Endodermal cell (in vitro differentiated cells): ENCODE data around the gene OGFOD3. TPM values are rescaled to one million over a fixed set of nuclear protein-coding genes. Genes with fewer than 3 reads are reported as not detected.

ENCODE experiments used
- DNase-seq: peaks from one replicate; pipeline ENCODE4 v3.0.0-alpha.2; 2017
- H3K27ac ChIP-seq: 2 replicates; pipeline ENCODE4 v1.5.1; 2013; ENCODE audit warnings: mild to moderate bottlenecking, low read depth, low read length, moderate library complexity
- H3K27me3 ChIP-seq: 2 replicates; pipeline ENCODE4 v1.6.1; 2013; ENCODE audit warnings: mild to moderate bottlenecking, low read length, moderate library complexity; ENCODE audit not compliant: insufficient read depth, control insufficient read depth, poor library complexity, severe bottlenecking
- H3K36me3 ChIP-seq: 2 replicates; pipeline ENCODE4 v1.7.0; 2013; ENCODE audit warnings: mild to moderate bottlenecking, low read length, moderate library complexity; ENCODE audit not compliant: control insufficient read depth, insufficient read depth
- H3K4me1 ChIP-seq: one replicate; pipeline ENCODE4 v1.7.0; 2013; ENCODE audit warnings: low read length; ENCODE audit not compliant: control insufficient read depth, insufficient read depth
- H3K4me3 ChIP-seq: 2 replicates; pipeline ENCODE4 v1.5.1; 2013; ENCODE audit warnings: mild to moderate bottlenecking, low read length, moderate library complexity
- H3K9ac ChIP-seq: 2 replicates; pipeline ENCODE4 v1.6.1; 2013; ENCODE audit warnings: mild to moderate bottlenecking, low read length, moderate library complexity; ENCODE audit not compliant: poor library complexity, severe bottlenecking; ENCODE audit errors: extremely low read depth
- H3K9me3 ChIP-seq: 2 replicates; pipeline ENCODE4 v1.6.1; 2013; ENCODE audit warnings: mild to moderate bottlenecking, low read length, moderate library complexity; ENCODE audit not compliant: control insufficient read depth
- H3K27ac Mint-ChIP-seq: 2 replicates; pipeline ENCODE4 v1.8.0; 2020; ENCODE audit warnings: mixed read lengths
- H3K27me3 Mint-ChIP-seq: 2 replicates; pipeline ENCODE4 v1.8.0; 2021; ENCODE audit warnings: mild to moderate bottlenecking, mixed read lengths; ENCODE audit not compliant: insufficient read depth
- H3K36me3 Mint-ChIP-seq: 2 replicates; pipeline ENCODE4 v1.8.0; 2020; ENCODE audit warnings: low read depth, mixed read lengths
- H3K4me1 Mint-ChIP-seq: 2 replicates; pipeline ENCODE4 v1.8.0; 2020; ENCODE audit warnings: mixed read lengths
- H3K4me3 Mint-ChIP-seq: 2 replicates; pipeline ENCODE4 v1.8.0; 2020; ENCODE audit warnings: mild to moderate bottlenecking, moderate library complexity, mixed read lengths
- H3K9me3 Mint-ChIP-seq: 2 replicates; pipeline ENCODE4 v1.8.0; 2020; ENCODE audit warnings: mild to moderate bottlenecking, mixed read lengths
- CTCF ChIP-seq: fragments of 200-600 bp; sonication (generic); conservative IDR thresholded peaks from 2 replicates; pipeline ENCODE4 v1.5.0; 2021; ENCODE audit warnings: antibody characterized with exemption, mild to moderate bottlenecking
- WGBS, 2 experiments: methylation state at CpG; one replicate each; pipeline versions ENCODE4 v1.1.5 to v1.1.7; 2013; ENCODE audit warnings: missing lambda C conversion rate in 2 of 2, mixed read lengths in 1 of 2; ENCODE audit not compliant: insufficient coverage in 1 of 2, insufficient read length in 1 of 2; 5-methylcytosine and 5-hydroxymethylcytosine counted together
- total RNA-seq, 2 donors: library from RNA; stranded (reverse); fragmentation: NEBNext Ultra II Directional in 1 of 2; extraction: Animal tissue kit (Norgen Biotek cat#: 25700) in 1 of 2; gene quantifications; 2 replicates in 1 of 2; 3 replicates in 1 of 2; pipeline ENCODE4 v1.2.1, GENCODE V29; 2021

Gene OGFOD3
- total RNA-seq, 2 donors from 2014 or later, result 24.0 to 30.1 TPM

DNA sequence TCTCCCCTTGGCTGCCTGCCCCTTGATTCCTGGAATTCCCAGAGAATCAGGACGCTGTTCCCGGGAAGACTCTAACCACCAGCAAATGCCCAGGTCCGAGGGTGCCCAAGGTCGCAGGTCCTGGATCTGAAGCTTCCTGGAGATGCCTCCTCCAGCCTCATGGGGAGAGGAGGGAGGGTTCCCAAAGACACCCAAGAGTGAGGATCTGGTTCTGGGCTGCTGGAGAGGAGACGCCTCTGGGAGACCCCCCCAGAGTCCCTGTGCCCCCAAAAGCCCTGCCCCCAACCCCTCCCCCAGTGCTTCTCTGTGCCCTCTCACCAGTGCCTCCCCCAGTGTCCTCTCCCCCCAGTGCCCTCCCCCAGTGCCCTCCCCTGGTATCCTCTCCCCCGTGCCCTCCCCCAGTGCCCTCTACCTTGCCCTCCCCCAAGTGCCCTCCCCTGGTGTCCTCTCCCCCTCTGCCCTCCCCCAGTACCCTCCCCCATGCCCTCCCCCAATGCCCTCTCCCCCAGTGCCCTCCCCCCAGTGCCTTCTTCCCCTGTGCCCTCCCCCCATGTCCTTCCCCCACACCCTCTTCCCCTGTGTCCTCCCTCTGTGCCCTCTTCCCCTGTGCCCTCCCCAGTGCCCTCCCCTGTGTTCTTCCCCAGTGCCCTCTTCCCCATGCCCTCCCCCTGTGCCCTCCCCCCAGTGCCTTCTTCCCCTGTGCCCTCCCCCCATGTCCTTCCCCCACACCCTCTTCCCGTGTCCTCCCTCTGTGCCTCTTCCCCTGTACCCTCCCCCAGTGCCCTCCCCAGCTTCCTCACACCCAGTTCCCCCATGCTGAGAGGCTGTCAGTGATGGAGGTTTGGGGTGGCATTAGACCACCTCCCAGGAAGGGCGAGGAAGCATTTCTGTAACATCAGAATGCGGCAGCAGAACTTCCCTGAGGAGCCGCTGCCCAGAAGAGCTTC lies 78.5 kb downstream of the OGFOD3 start:
- Histone ChIP-seq H3K4me3 (no peak overlapping the region), H3K27me3 (peaks cover 27% of the 10 kb centered on the region), H3K4me1 (no peaks in the 10 kb centered on the region), H3K9ac (no peak overlapping the region), H3K36me3 (no peaks in the 10 kb centered on the region), H3K9me3 (no peaks in the 10 kb centered on the region), H3K27ac (no peak overlapping the region)
- Mint-ChIP-seq H3K27ac (no peak overlapping the region), H3K4me3 (no peak overlapping the region), H3K9me3 (peaks cover 21% of the 10 kb centered on the region), H3K4me1 (peaks cover 4% of the 10 kb centered on the region), H3K27me3 (peaks cover 39% of the 10 kb centered on the region), H3K36me3 (peaks cover 2% of the 10 kb centered on the region)
- TF ChIP-seq CTCF, result no peak
- DNase-seq, result no peak
- WGBS, 2 experiments, result 79 to 93% methylated on average over 7 to 8 of the region's 10 CpGs

Other genes with a start within 250 kb of the OGFOD3 start
- gene CCDC57, start 205.7 kb downstream of the OGFOD3 start, total RNA-seq, result 10 to 100 TPM; 61.8 to 82.8 TPM
- gene SLC16A3, start 189.5 kb downstream of the OGFOD3 start, total RNA-seq, result 10 to 100 TPM; 31.8 to 39.7 TPM
- 100 to 1,000 TPM; 104 to 143 TPM for gene CSNK1D, start 144.9 kb downstream of the OGFOD3 start, total RNA-seq
- gene CD7, start 101.0 kb downstream of the OGFOD3 start, total RNA-seq, result under 1 TPM; 0.55 to 0.80 TPM
- gene SECTM1, start 84.8 kb downstream of the OGFOD3 start, total RNA-seq, result not detected
- gene TEX19, start 59.3 kb downstream of the OGFOD3 start, total RNA-seq, result under 1 TPM; 0.46 to 0.48 TPM
- under 1 TPM in 1 of 2 donors, not detected in 1; 0.40 TPM for gene UTS2R, start 46.8 kb downstream of the OGFOD3 start, total RNA-seq
- gene HEXD, start 239 bp downstream of the OGFOD3 start, total RNA-seq, result 10 to 100 TPM; 31.5 to 37.6 TPM
- 10 to 100 TPM; 71.2 to 88.5 TPM for gene CYBC1, start 32.2 kb upstream of the OGFOD3 start, total RNA-seq
- 10 to 100 TPM; 64.0 to 70.8 TPM for gene NARF, start 40.2 kb upstream of the OGFOD3 start, total RNA-seq
- 10 to 100 TPM; 67.2 to 68.1 TPM for gene FOXK2, start 101.1 kb upstream of the OGFOD3 start, total RNA-seq
- gene WDR45B, start 229.9 kb upstream of the OGFOD3 start, total RNA-seq, result 10 to 100 TPM; 75.3 to 79.1 TPM